Liver (tissue), 9 donors: ENCODE measurements around the gene ETV3. TPM values are rescaled to one million over a fixed set of nuclear protein-coding genes. Genes with fewer than 3 reads are reported as not detected.

Source experiments
- DNase-seq: peaks from one replicate; pipeline ENCODE4 v3.0.0-alpha.2; 2017; ENCODE audit warnings: low spot score
- H3K27ac ChIP-seq, 2 donors: one replicate each; pipeline ENCODE4 v1.7.0; 2013; ENCODE audit warnings: inconsistent platforms in 2 of 2, low read length in 2 of 2, control low read depth in 1 of 2, low read depth in 1 of 2, mild to moderate bottlenecking in 1 of 2
- H3K27me3 ChIP-seq, 4 donors: one replicate each; pipeline versions ENCODE4 v1.6.1 to v1.7.0; 2013; ENCODE audit warnings: low read length in 3 of 4, inconsistent platforms in 1 of 4, mild to moderate bottlenecking in 1 of 4, moderate library complexity in 1 of 4; ENCODE audit not compliant: control insufficient read depth in 4 of 4, insufficient read depth in 4 of 4
- H3K36me3 ChIP-seq, 4 donors: one replicate each; pipeline versions ENCODE4 v1.6.1 to v1.7.0; 2013; ENCODE audit warnings: low read length in 3 of 4, mild to moderate bottlenecking in 3 of 4, low read depth in 1 of 4, moderate library complexity in 1 of 4; ENCODE audit not compliant: control insufficient read depth in 4 of 4, insufficient read depth in 3 of 4
- H3K4me1 ChIP-seq, 4 donors: one replicate each; pipeline versions ENCODE4 v1.6.1 to v1.7.0; 2013; ENCODE audit warnings: low read length in 3 of 4, mild to moderate bottlenecking in 3 of 4, moderate library complexity in 1 of 4; ENCODE audit not compliant: control insufficient read depth in 4 of 4, insufficient read depth in 4 of 4
- H3K4me3 ChIP-seq, 3 donors: one replicate each; pipeline versions ENCODE4 v1.6.1 to v1.7.0; 2013; ENCODE audit warnings: low read length in 3 of 3, control low read depth in 1 of 3, low read depth in 1 of 3, mild to moderate bottlenecking in 1 of 3
- H3K9ac ChIP-seq, 2 donors: one replicate each; pipeline ENCODE4 v1.7.0; 2013; ENCODE audit warnings: low read length in 2 of 2, mild to moderate bottlenecking in 2 of 2, moderate library complexity in 2 of 2, control low read depth in 1 of 2, low read depth in 1 of 2
- H3K9me3 ChIP-seq, 4 donors: one replicate each; pipeline versions ENCODE4 v1.6.1 to v1.7.0; 2013; ENCODE audit warnings: low read length in 3 of 4; ENCODE audit not compliant: control insufficient read depth in 4 of 4
- EGR1 ChIP-seq, 2 donors: IDR thresholded peaks; 2 replicates each; pipeline ENCODE4 v1.6.1; 2016 to 2018; ENCODE audit warnings: antibody characterized with exemption in 2 of 2, low read depth in 2 of 2
- FOXA1 ChIP-seq: IDR thresholded peaks from 2 replicates; pipeline ENCODE4 v1.6.1; 2016; ENCODE audit warnings: antibody characterized with exemption
- FOXA2 ChIP-seq: IDR thresholded peaks from 2 replicates; pipeline ENCODE4 v1.6.1; 2016; ENCODE audit warnings: antibody characterized with exemption
- GABPA ChIP-seq, 2 donors: IDR thresholded peaks in 1 of 2; conservative IDR thresholded peaks in 1 of 2; 2 replicates each; pipeline ENCODE4 v1.6.1; 2016; ENCODE audit warnings: antibody characterized with exemption in 2 of 2, mild to moderate bottlenecking in 1 of 2, moderate library complexity in 1 of 2
- HNF4A ChIP-seq, 2 donors: conservative IDR thresholded peaks; 2 replicates each; pipeline ENCODE4 v1.6.1; 2016; ENCODE audit warnings: antibody characterized with exemption in 2 of 2, mild to moderate bottlenecking in 2 of 2
- HNF4G ChIP-seq: IDR thresholded peaks from 2 replicates; pipeline ENCODE4 v1.6.1; 2016; ENCODE audit warnings: antibody characterized with exemption
- JUND ChIP-seq, 2 donors: IDR thresholded peaks; 2 replicates each; pipeline ENCODE4 v1.6.1; 2016; ENCODE audit warnings: antibody characterized with exemption in 2 of 2
- NR2F2 ChIP-seq: IDR thresholded peaks from 2 replicates; pipeline ENCODE4 v1.6.1; 2016; ENCODE audit warnings: antibody characterized with exemption
- RAD21 ChIP-seq, 2 donors: IDR thresholded peaks; 2 replicates each; pipeline ENCODE4 v1.6.1; 2016; ENCODE audit warnings: antibody characterized with exemption in 2 of 2, mild to moderate bottlenecking in 2 of 2
- RXRA ChIP-seq, 2 donors: IDR thresholded peaks; 2 replicates each; pipeline ENCODE4 v1.6.1; 2017 to 2018; ENCODE audit warnings: antibody characterized with exemption in 2 of 2, mild to moderate bottlenecking in 1 of 2
- SP1 ChIP-seq: IDR thresholded peaks from 2 replicates; pipeline ENCODE4 v1.6.1; 2018; ENCODE audit warnings: antibody characterized with exemption, mild to moderate bottlenecking
- TAF1 ChIP-seq: conservative IDR thresholded peaks from 2 replicates; pipeline ENCODE4 v1.6.1; 2016; ENCODE audit warnings: antibody characterized with exemption, mild to moderate bottlenecking
- YY1 ChIP-seq: IDR thresholded peaks from 2 replicates; pipeline ENCODE4 v1.6.1; 2016; ENCODE audit warnings: antibody characterized with exemption, mild to moderate bottlenecking
- WGBS: extraction: QIAGEN DNeasy Blood & Tissue Kit; methylation state at CpG from one replicate; pipeline ENCODE4 v1.1.7; 2013; 5-methylcytosine and 5-hydroxymethylcytosine counted together
- polyA plus RNA-seq, 2 donors: library from polyadenylated mRNA; stranded (reverse) in 1 of 2; unstranded in 1 of 2; fragments of 200-250 nt in 1 of 2; fragments of >200 nt in 1 of 2; fragmentation: Nextera tagmentation in 1 of 2; extraction: Ambion mirVana in 1 of 2; gene quantifications; one replicate each; pipeline versions ENCODE4 v1.2.1 to v1.2.3, GENCODE V29; 2013 to 2015
- total RNA-seq, 2 donors: library from RNA; depleted of rRNA; stranded (reverse); fragments of >200 nt; gene quantifications; one replicate each; pipeline ENCODE4 v1.2.3, GENCODE V29; 2014
- TF ChIP-seq, protein P1 (sequence below): fragments of 150-350 bp; IDR thresholded peaks from 2 replicates; pipeline ENCODE4 v1.5.1; 2017; ENCODE audit warnings: improper control_type of control experiment, low read depth, low read length; ENCODE audit not compliant: missing input control
- TF ChIP-seq, protein P2 (sequence below): IDR thresholded peaks from 2 replicates; pipeline ENCODE4 v1.6.1; 2016; ENCODE audit warnings: antibody characterized with exemption
- TF ChIP-seq, protein P3 (sequence below): IDR thresholded peaks from 2 replicates; pipeline ENCODE4 v1.6.1; 2016; ENCODE audit warnings: antibody characterized with exemption
- TF ChIP-seq, protein P4 (sequence below): IDR thresholded peaks from 2 replicates; pipeline ENCODE4 v1.6.1; 2016; ENCODE audit warnings: antibody characterized with exemption, mild to moderate bottlenecking
- TF ChIP-seq, protein P5 (sequence below): IDR thresholded peaks from 2 replicates; pipeline ENCODE4 v1.6.1; 2016; ENCODE audit warnings: antibody characterized with exemption
- donor health status: healthy.
- donor health status: healthy.
- donor health status: healthy.
- donor health status: healthy.
- donor health status: healthy.

The ETV3 gene
- total and polyA plus RNA-seq, 4 donors, result 2.0 to 10.8 (median 5.3) TPM

DNA sequence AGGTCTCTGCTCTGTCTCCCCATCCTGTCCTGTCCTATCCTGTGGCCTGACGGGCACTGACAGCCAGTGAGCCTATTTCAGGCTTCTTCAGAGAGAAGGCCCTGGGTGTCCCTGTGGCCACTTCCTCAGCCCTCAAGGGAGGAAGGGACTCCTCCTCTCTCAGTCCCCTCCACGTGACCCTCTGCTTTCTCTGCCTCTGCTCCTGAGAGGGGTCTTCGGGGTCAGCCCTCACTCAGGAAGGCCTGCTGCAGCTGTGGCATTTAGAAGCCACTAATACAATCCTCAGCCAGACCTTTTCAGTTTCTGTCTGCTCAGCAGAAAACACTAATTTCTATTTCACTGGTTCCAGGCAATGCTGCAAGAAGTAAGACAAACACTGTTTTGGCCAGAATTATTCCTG lies 43.6 kb upstream of the ETV3 start:
- Histone ChIP-seq H3K27me3 (no peaks in the 10 kb centered on the region), H3K4me1 (peaks cover 0 to 4% (median 1%) of the 10 kb centered on the region in 4 donors), H3K9ac (no peak overlapping the region), H3K9me3 (no peaks in the 10 kb centered on the region), H3K4me3 (no peak overlapping the region), H3K36me3 (no peaks in the 10 kb centered on the region), H3K27ac (no peak overlapping the region)
- WGBS, result 78% methylated on average over 3 of the region's 3 CpGs
- DNase-seq, result no peak
- TF ChIP-seq RXRA (IDR thresholded peaks at IDR 0.05) (no peak), GABPA (IDR thresholded peaks at IDR 0.05 in 1 of 2, conservative IDR thresholded peaks at IDR 0.05 in 1 of 2) (no peak), FOXA2 (no peak), TAF1 (no peak), HNF4G (no peak)
- TF ChIP-seq, protein P1, sequence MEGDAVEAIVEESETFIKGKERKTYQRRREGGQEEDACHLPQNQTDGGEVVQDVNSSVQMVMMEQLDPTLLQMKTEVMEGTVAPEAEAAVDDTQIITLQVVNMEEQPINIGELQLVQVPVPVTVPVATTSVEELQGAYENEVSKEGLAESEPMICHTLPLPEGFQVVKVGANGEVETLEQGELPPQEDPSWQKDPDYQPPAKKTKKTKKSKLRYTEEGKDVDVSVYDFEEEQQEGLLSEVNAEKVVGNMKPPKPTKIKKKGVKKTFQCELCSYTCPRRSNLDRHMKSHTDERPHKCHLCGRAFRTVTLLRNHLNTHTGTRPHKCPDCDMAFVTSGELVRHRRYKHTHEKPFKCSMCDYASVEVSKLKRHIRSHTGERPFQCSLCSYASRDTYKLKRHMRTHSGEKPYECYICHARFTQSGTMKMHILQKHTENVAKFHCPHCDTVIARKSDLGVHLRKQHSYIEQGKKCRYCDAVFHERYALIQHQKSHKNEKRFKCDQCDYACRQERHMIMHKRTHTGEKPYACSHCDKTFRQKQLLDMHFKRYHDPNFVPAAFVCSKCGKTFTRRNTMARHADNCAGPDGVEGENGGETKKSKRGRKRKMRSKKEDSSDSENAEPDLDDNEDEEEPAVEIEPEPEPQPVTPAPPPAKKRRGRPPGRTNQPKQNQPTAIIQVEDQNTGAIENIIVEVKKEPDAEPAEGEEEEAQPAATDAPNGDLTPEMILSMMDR, result no peak

DNA sequence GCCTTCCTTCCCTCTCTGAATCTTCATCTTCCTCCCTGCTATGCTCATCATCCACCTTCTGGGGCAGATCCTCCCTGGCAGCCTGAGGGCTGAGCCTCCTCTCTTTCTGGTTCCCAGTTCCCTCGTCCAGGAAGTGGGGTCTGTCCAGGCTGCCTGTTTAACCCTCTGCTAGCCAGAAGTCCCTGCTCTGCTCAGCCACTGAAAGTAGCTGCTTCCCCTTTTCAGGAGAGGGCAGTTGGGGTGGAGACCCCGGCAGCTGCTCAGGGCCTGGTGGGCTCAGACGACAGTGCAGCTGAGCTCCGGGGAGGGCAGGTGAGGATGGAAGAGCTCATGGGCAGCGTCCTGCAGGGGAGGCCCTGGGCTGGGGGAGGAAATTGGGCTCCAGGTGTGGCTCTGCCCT lies 43.1 kb upstream of the ETV3 start:
- Histone ChIP-seq H3K27ac (no peak overlapping the region), H3K27me3 (no peaks in the 10 kb centered on the region), H3K9me3 (no peaks in the 10 kb centered on the region), H3K4me1 (peaks cover 0 to 4% (median 1%) of the 10 kb centered on the region in 4 donors), H3K36me3 (no peaks in the 10 kb centered on the region), H3K9ac (no peak overlapping the region), H3K4me3 (no peak overlapping the region)
- DNase-seq, result no peak
- 75% methylated on average over 5 of the region's 5 CpGs for WGBS
- TF ChIP-seq YY1 (no peak), TAF1 (no peak), FOXA1 (no peak), HNF4A (conservative IDR thresholded peaks at IDR 0.05) (no peak), NR2F2 (no peak), JUND (IDR thresholded peaks at IDR 0.05) (no peak), RAD21 (IDR thresholded peaks at IDR 0.05) (no peak), EGR1 (IDR thresholded peaks at IDR 0.05; ENCODE audit: low read depth in 2 of 2) (no peak), FOXA2 (no peak), SP1 (no peak), HNF4G (no peak), RXRA (IDR thresholded peaks at IDR 0.05) (no peak), GABPA (IDR thresholded peaks at IDR 0.05 in 1 of 2, conservative IDR thresholded peaks at IDR 0.05 in 1 of 2) (no peak)
- TF ChIP-seq, protein P2, sequence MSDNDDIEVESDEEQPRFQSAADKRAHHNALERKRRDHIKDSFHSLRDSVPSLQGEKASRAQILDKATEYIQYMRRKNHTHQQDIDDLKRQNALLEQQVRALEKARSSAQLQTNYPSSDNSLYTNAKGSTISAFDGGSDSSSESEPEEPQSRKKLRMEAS, result no peak
- TF ChIP-seq, protein P3, sequence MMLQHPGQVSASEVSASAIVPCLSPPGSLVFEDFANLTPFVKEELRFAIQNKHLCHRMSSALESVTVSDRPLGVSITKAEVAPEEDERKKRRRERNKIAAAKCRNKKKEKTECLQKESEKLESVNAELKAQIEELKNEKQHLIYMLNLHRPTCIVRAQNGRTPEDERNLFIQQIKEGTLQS, result no peak
- TF ChIP-seq, protein P1, result no peak
- TF ChIP-seq, protein P4, sequence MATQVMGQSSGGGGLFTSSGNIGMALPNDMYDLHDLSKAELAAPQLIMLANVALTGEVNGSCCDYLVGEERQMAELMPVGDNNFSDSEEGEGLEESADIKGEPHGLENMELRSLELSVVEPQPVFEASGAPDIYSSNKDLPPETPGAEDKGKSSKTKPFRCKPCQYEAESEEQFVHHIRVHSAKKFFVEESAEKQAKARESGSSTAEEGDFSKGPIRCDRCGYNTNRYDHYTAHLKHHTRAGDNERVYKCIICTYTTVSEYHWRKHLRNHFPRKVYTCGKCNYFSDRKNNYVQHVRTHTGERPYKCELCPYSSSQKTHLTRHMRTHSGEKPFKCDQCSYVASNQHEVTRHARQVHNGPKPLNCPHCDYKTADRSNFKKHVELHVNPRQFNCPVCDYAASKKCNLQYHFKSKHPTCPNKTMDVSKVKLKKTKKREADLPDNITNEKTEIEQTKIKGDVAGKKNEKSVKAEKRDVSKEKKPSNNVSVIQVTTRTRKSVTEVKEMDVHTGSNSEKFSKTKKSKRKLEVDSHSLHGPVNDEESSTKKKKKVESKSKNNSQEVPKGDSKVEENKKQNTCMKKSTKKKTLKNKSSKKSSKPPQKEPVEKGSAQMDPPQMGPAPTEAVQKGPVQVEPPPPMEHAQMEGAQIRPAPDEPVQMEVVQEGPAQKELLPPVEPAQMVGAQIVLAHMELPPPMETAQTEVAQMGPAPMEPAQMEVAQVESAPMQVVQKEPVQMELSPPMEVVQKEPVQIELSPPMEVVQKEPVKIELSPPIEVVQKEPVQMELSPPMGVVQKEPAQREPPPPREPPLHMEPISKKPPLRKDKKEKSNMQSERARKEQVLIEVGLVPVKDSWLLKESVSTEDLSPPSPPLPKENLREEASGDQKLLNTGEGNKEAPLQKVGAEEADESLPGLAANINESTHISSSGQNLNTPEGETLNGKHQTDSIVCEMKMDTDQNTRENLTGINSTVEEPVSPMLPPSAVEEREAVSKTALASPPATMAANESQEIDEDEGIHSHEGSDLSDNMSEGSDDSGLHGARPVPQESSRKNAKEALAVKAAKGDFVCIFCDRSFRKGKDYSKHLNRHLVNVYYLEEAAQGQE, result no peak
- TF ChIP-seq, protein P5, sequence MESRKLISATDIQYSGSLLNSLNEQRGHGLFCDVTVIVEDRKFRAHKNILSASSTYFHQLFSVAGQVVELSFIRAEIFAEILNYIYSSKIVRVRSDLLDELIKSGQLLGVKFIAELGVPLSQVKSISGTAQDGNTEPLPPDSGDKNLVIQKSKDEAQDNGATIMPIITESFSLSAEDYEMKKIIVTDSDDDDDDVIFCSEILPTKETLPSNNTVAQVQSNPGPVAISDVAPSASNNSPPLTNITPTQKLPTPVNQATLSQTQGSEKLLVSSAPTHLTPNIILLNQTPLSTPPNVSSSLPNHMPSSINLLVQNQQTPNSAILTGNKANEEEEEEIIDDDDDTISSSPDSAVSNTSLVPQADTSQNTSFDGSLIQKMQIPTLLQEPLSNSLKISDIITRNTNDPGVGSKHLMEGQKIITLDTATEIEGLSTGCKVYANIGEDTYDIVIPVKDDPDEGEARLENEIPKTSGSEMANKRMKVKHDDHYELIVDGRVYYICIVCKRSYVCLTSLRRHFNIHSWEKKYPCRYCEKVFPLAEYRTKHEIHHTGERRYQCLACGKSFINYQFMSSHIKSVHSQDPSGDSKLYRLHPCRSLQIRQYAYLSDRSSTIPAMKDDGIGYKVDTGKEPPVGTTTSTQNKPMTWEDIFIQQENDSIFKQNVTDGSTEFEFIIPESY, result no peak
